HepG2 (cell line): ENCODE results near the gene SC5D. TPM values are rescaled to one million over a fixed set of nuclear protein-coding genes. Genes with fewer than 3 reads are reported as not detected.

Experiments
- ARNTL ChIP-seq: sonication (generic); formaldehyde crosslinking; IDR thresholded peaks from 2 replicates; pipeline ENCODE4 v1.4.0; 2020; ENCODE audit warnings: mild to moderate bottlenecking, missing genetic modification reagents
- GLI4 ChIP-seq: sonication (generic); formaldehyde crosslinking; IDR thresholded peaks from 2 replicates; pipeline ENCODE4 v1.5.1; 2020; ENCODE audit warnings: missing genetic modification reagents, mild to moderate bottlenecking, moderate library complexity, borderline replicate concordance
- KAT7 ChIP-seq: IDR thresholded peaks from 2 replicates; pipeline ENCODE4 v1.6.1; 2018; ENCODE audit warnings: borderline replicate concordance, missing compliant biosample characterization
- MTA1 ChIP-seq: sonication (generic); formaldehyde crosslinking; IDR thresholded peaks from 2 replicates; pipeline ENCODE4 v1.4.0; 2020; ENCODE audit warnings: missing genetic modification reagents, mild to moderate bottlenecking, borderline replicate concordance
- MTF1 ChIP-seq: sonication (generic); formaldehyde crosslinking; IDR thresholded peaks from 2 replicates; pipeline ENCODE4 v1.5.0; 2020; ENCODE audit warnings: missing genetic modification reagents
- NFYB ChIP-seq: sonication (generic); formaldehyde crosslinking; IDR thresholded peaks from 2 replicates; pipeline ENCODE4 v1.4.0; 2020; ENCODE audit warnings: missing genetic modification reagents
- RBFOX2 ChIP-seq: fragments of 200-400 bp; formaldehyde crosslinking; IDR thresholded peaks from 2 replicates; pipeline ENCODE4 v1.6.1; 2017; ENCODE audit warnings: low read depth, mild to moderate bottlenecking, low read length
- SRF ChIP-seq: IDR thresholded peaks from 2 replicates; pipeline ENCODE4 v1.6.1; 2011; ENCODE audit warnings: mild to moderate bottlenecking, low read depth, low read length, moderate library complexity
- STAT6 ChIP-seq: sonication (generic); formaldehyde crosslinking; IDR thresholded peaks from 2 replicates; pipeline ENCODE4 v1.4.0; 2020; ENCODE audit warnings: missing genetic modification reagents, mild to moderate bottlenecking, borderline replicate concordance
- TCF7 ChIP-seq: sonication (generic); IDR thresholded peaks from 2 replicates; pipeline ENCODE4 v1.6.1; 2016; ENCODE audit warnings: antibody characterized with exemption, low read depth
- THAP11 ChIP-seq: IDR thresholded peaks from 2 replicates; pipeline ENCODE4 v1.6.1; 2016; ENCODE audit warnings: missing biosample characterization, missing genetic modification reagents
- THRA ChIP-seq: sonication (generic); formaldehyde crosslinking; IDR thresholded peaks from 2 replicates; pipeline ENCODE4 v1.4.0; 2020; ENCODE audit warnings: missing genetic modification reagents, borderline replicate concordance
- ZNF138 ChIP-seq: sonication (generic); formaldehyde crosslinking; IDR thresholded peaks from 2 replicates; pipeline ENCODE4 v1.5.0; 2020; ENCODE audit warnings: mild to moderate bottlenecking, low read depth, missing genetic modification reagents
- ZNF343 ChIP-seq: sonication (generic); formaldehyde crosslinking; IDR thresholded peaks from 2 replicates; pipeline ENCODE4 v1.4.0; 2020; ENCODE audit warnings: mild to moderate bottlenecking, missing genetic modification reagents
- ZNF598 ChIP-seq: sonication (generic); formaldehyde crosslinking; IDR thresholded peaks from 2 replicates; pipeline ENCODE4 v1.5.1; 2020; ENCODE audit warnings: mild to moderate bottlenecking, missing genetic modification reagents, borderline replicate concordance
- ZNF777 ChIP-seq: sonication (generic); formaldehyde crosslinking; IDR thresholded peaks from 2 replicates; pipeline ENCODE4 v1.4.0; 2020; ENCODE audit warnings: missing genetic modification reagents
- polyA plus RNA-seq, 8 experiments: library from polyadenylated mRNA; depleted of rRNA in 3 of 8; stranded (reverse) in 7 of 8; unstranded in 1 of 8; fragments of >200 nt; fragmentation: Illumina TruSeq in 4 of 8; extraction: Trizol in 4 of 8; gene quantifications; 2 replicates each; pipeline versions ENCODE4 v1.2.1 to v1.2.3, GENCODE V29; 2011 to 2016; ENCODE audit warnings: low read depth in 4 of 8, missing spikeins in 1 of 8, mixed read lengths in 1 of 8; ENCODE audit not compliant: insufficient read depth in 1 of 8
- total RNA-seq, 5 experiments: library from RNA; depleted of rRNA; stranded (reverse); fragments of >200 nt; fragmentation: Illumina TruSeq; extraction: Trizol; gene quantifications; 2 replicates each; pipeline ENCODE4 v1.2.3, GENCODE V29; 2016; ENCODE audit warnings: low read depth in 1 of 5
- TF ChIP-seq, protein P1 (sequence below): sonication (generic); formaldehyde crosslinking; IDR thresholded peaks from 2 replicates; pipeline ENCODE4; 2020; ENCODE audit warnings: missing genetic modification reagents, mild to moderate bottlenecking, borderline replicate concordance
- TF ChIP-seq, protein P2 (sequence below): sonication (generic); formaldehyde crosslinking; conservative IDR thresholded peaks from 2 replicates; pipeline ENCODE4 v1.4.0; 2020; ENCODE audit warnings: mild to moderate bottlenecking, missing genetic modification reagents, moderate library complexity

SC5D gene
- total and polyA plus RNA-seq, 2 of the 13 experiments (the other 11 are each of a cell fraction or from before 2014, with no cell fraction given) = 84.4 to 155 TPM

DNA sequence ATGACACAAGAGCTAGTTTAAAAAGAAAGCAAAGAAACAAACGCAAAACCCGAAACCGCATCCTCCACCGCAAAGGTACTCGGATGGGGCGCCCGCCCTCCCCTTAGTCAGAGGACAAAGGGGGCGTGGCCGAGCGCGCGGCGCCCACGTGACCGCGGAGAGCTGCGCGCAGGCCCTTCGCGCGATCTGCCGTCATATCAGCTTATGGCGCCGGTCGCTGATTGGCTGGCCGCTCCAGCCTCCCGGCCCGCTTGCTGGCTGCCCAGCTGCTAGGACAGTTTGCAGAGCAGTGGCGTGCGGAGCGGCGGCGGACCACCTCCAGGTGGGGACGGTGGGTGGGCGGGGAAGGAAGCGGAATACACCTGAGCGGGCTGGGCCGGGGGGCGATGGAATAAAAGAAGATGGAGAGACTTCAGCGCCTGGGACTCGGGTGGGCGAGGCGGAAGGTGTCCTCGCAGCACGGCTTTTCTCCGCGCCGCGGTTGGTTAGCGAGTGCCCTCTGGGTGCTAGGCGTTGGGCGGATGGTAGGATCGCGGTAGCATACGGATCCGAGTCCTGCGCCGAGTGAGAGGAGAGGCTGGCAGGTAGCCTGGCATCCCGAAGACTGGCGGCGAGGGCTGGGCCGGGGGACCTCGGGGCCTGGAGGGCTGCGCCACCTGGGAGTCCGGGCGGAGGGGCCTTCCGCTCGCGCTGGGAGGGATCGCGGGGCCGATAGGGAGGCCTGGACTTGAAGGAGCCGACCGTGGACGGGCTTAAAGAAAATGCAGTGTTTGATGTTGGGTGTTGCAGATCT lies at the start of gene SC5D (continued):
- TF ChIP-seq, protein P1, sequence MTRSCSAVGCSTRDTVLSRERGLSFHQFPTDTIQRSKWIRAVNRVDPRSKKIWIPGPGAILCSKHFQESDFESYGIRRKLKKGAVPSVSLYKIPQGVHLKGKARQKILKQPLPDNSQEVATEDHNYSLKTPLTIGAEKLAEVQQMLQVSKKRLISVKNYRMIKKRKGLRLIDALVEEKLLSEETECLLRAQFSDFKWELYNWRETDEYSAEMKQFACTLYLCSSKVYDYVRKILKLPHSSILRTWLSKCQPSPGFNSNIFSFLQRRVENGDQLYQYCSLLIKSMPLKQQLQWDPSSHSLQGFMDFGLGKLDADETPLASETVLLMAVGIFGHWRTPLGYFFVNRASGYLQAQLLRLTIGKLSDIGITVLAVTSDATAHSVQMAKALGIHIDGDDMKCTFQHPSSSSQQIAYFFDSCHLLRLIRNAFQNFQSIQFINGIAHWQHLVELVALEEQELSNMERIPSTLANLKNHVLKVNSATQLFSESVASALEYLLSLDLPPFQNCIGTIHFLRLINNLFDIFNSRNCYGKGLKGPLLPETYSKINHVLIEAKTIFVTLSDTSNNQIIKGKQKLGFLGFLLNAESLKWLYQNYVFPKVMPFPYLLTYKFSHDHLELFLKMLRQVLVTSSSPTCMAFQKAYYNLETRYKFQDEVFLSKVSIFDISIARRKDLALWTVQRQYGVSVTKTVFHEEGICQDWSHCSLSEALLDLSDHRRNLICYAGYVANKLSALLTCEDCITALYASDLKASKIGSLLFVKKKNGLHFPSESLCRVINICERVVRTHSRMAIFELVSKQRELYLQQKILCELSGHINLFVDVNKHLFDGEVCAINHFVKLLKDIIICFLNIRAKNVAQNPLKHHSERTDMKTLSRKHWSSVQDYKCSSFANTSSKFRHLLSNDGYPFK = peak; percentile 70; the same call in 1 of the 2 replicates
- TF ChIP-seq KAT7 (CRISPR knock-in tag) (peak; percentile 51; the same call in 1 of the 2 replicates), GLI4 (CRISPR knock-in tag) (peak; percentile 39; the same call in 1 of the 2 replicates), MTA1 (CRISPR knock-in tag) (peak; percentile 68; the same call in 1 of the 2 replicates), MTF1 (CRISPR knock-in tag) (no peak), ZNF343 (CRISPR knock-in tag) (0 out of 2 replicates have a peak, but pooled peaks have one; percentile 35), ZNF138 (CRISPR knock-in tag) (peak; percentile 81; the same call in 1 of the 2 replicates), ZNF777 (peak; percentile 55; the same call in 1 of the 2 replicates), SRF (no peak), RBFOX2 (peak; percentile 95), ZNF598 (peak; percentile 62; the same call in 1 of the 2 replicates), THRA (CRISPR knock-in tag) (peak; percentile 55), TCF7 (no peak), ARNTL (peak; percentile 70; the same call in 1 of the 2 replicates), NFYB (CRISPR knock-in tag) (peak; percentile 96), STAT6 (CRISPR knock-in tag) (peak; percentile 55; the same call in 1 of the 2 replicates), THAP11 (CRISPR knock-in tag) (peak; percentile 66; the same call in 1 of the 2 replicates)
- TF ChIP-seq, protein P2, sequence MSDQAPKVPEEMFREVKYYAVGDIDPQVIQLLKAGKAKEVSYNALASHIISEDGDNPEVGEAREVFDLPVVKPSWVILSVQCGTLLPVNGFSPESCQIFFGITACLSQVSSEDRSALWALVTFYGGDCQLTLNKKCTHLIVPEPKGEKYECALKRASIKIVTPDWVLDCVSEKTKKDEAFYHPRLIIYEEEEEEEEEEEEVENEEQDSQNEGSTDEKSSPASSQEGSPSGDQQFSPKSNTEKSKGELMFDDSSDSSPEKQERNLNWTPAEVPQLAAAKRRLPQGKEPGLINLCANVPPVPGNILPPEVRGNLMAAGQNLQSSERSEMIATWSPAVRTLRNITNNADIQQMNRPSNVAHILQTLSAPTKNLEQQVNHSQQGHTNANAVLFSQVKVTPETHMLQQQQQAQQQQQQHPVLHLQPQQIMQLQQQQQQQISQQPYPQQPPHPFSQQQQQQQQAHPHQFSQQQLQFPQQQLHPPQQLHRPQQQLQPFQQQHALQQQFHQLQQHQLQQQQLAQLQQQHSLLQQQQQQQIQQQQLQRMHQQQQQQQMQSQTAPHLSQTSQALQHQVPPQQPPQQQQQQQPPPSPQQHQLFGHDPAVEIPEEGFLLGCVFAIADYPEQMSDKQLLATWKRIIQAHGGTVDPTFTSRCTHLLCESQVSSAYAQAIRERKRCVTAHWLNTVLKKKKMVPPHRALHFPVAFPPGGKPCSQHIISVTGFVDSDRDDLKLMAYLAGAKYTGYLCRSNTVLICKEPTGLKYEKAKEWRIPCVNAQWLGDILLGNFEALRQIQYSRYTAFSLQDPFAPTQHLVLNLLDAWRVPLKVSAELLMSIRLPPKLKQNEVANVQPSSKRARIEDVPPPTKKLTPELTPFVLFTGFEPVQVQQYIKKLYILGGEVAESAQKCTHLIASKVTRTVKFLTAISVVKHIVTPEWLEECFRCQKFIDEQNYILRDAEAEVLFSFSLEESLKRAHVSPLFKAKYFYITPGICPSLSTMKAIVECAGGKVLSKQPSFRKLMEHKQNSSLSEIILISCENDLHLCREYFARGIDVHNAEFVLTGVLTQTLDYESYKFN (CRISPR knock-in tag) = peak; percentile 44
